ENCODE measurements around the gene GPR87.

The GPR87 gene

GRCh38 chr3:151316267-151316991 is at the start of gene GPR87:
GPR87 (minus strand) TSS chr3:151316820; CDS start chr3:151300100, 16,720 bp downstream.
- peak; percentile 59 for DNase-seq

- DNase-seq, result no peak
Observed at GRCh38 chr3:151362751-151363174, 46.1 kb upstream of the GPR87 start.

GRCh38 chr3:151357463-151357850 is 40.8 kb upstream of the GPR87 start:
- no peak for DNase-seq

GRCh38 chr3:151356794-151357462 is 40.3 kb upstream of the GPR87 start:
- no peak for DNase-seq

GRCh38 chr3:151351648-151352047 is 35.0 kb upstream of the GPR87 start:
- no peak for DNase-seq

- no peak for DNase-seq
Observed at GRCh38 chr3:151351219-151351618, 34.6 kb upstream of the GPR87 start.

- DNase-seq, result no peak
Observed at GRCh38 chr3:151350656-151351055, 34.0 kb upstream of the GPR87 start.

- DNase-seq, result no peak
Observed at GRCh38 chr3:151347432-151347831, 30.8 kb upstream of the GPR87 start.

GRCh38 chr3:151346292-151346691 is 29.7 kb upstream of the GPR87 start:
- no peak for DNase-seq

GRCh38 chr3:151345859-151346258 is 29.2 kb upstream of the GPR87 start:
- DNase-seq, result no peak

GRCh38 chr3:151331696-151332095 is 15.1 kb upstream of the GPR87 start:
- no peak for DNase-seq

- no peak for DNase-seq
Observed at GRCh38 chr3:151330899-151331298, 14.3 kb upstream of the GPR87 start.

GRCh38 chr3:151330379-151330778 is 13.8 kb upstream of the GPR87 start:
- no peak for DNase-seq

- DNase-seq, result no peak
Observed at GRCh38 chr3:151329363-151329762, 12.7 kb upstream of the GPR87 start, which contains the start of gene P2RY13. P2RY13 (minus strand) TSS chr3:151329549; CDS start chr3:151329528, 21 bp downstream.

- DNase-seq, result peak; percentile 26
Observed at GRCh38 chr3:151328298-151328995, 11.8 kb upstream of the GPR87 start.

GRCh38 chr3:151327571-151328198 is 11.1 kb upstream of the GPR87 start:
- DNase-seq, result no peak

GRCh38 chr3:151322511-151322910 is 5.9 kb upstream of the GPR87 start:
- no peak for DNase-seq

- no peak for DNase-seq
Observed at GRCh38 chr3:151321526-151321925, 4.9 kb upstream of the GPR87 start.

- DNase-seq, result no peak
Observed at GRCh38 chr3:151320131-151320530, 3.5 kb upstream of the GPR87 start.

GRCh38 chr3:151319628-151320027 is 3.0 kb upstream of the GPR87 start:
- no peak for DNase-seq

GRCh38 chr3:151318991-151319390 is 2.4 kb upstream of the GPR87 start:
- DNase-seq, result no peak

- DNase-seq, result no peak
Observed at GRCh38 chr3:151318313-151318712, 1.7 kb upstream of the GPR87 start.

GRCh38 chr3:151315846-151316245 is 774 bp downstream of the GPR87 start:
- DNase-seq, result no peak

All from stimulated activated CD4-positive, alpha-beta T cell treated with anti-CD3 and anti-CD28 coated beads, Interleukin-1b, Interleukin-23, amount 100 ng/mL, for 48 hours (primary cell).